GM12801 (cell line): ENCODE measurements around the gene COPS4.

Experiments
- TF ChIP-seq, protein P1 (sequence below): IDR thresholded peaks from one replicate; pipeline ENCODE4 v1.5.1; 2011; ENCODE audit warnings: control low read depth; ENCODE audit not compliant: insufficient read length; ENCODE audit errors: extremely low read depth

COPS4 gene

DNA sequence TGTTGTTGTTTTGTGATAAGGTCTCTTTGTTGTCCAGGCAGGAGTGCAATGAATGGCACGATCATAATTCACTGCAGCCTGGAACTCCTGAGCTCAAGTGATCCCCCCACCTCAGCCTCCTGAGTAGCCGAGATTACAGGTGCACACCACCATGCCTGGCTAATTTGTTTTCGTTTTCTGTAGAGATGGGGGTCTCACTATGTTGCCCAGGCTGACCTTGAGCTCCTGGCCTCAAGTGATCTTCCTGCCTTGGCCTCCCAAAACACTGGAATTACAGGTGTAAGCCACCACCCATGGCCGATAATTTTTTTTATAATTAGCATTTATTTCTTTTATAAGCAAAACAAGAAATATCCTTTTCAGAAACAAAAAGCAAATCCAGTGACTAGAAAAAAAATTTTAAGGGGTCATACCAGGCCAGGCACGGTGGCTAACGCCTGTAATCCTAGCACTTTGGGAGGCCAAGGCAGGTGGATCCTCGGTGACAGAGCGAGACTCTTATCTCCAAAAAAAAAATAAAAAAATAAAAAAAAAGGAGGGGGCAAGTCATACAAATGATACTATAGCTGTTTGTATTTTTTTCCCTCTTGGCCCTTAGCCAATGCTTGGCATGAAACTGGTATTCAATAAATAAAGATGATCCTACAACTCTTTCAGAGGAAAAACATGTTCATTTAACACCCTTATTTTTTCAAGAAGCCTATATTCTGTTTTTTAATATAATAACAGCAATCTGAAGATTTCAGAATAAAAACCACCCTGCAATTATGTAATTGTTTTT, 76.2 kb downstream of the COPS4 start:
- TF ChIP-seq, protein P1, sequence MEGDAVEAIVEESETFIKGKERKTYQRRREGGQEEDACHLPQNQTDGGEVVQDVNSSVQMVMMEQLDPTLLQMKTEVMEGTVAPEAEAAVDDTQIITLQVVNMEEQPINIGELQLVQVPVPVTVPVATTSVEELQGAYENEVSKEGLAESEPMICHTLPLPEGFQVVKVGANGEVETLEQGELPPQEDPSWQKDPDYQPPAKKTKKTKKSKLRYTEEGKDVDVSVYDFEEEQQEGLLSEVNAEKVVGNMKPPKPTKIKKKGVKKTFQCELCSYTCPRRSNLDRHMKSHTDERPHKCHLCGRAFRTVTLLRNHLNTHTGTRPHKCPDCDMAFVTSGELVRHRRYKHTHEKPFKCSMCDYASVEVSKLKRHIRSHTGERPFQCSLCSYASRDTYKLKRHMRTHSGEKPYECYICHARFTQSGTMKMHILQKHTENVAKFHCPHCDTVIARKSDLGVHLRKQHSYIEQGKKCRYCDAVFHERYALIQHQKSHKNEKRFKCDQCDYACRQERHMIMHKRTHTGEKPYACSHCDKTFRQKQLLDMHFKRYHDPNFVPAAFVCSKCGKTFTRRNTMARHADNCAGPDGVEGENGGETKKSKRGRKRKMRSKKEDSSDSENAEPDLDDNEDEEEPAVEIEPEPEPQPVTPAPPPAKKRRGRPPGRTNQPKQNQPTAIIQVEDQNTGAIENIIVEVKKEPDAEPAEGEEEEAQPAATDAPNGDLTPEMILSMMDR, result no peak

DNA sequence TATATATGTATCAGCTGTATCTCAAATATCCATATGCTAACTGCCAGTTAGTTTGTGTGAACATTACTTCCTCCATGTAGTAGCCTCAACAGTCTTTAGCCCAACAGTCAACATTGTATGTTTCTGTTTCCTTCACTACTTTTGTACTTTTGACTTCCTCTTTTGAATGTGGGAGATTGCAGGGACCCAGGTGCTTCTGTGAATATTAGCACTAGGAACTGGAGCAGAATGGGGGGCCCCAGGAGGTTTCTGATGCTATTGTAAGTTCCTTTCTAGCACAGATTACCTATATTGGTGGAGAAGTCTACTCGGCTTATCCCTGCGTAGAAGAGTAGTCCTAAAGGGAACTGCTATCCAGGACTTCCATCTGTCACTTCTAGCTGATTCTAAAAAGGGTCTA, 77.2 kb downstream of the COPS4 start:
- TF ChIP-seq, protein P1, result no peak

DNA sequence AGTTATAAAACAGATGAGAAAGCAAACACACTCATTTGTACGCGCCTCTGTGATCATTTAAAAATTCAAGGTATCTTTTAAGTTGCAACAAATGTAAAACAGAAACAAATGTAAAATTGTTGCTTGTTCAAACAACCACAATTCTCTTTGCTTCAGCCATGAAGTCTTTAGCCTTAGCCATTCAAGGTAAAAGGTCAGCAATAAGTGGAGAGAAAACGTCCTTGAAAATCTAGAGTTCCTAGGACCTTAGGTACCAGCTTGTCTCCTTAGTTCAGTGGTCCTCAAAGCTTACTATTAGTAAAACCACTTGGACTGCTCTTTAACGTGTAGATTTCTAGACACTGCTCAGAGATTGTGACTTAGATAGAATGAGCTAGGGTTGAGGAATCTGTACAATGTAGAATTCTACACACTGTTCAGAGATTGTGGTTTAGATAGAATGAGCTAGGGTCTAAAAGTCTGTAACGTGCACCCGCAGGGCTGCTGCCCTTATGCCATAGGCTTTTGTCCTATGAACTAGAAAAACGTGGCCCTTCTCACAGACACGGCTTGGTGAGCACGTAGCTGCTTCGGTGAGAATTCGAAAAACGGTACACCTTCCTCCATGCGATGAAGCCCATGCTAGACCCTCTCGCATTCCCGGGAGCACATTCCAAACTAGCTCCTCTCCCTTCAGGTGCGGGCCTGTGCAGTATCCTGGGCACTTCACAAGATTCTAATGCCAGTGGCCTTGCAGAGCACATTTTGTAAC, 77.9 kb downstream of the COPS4 start:
- TF ChIP-seq, protein P1, result no peak

DNA sequence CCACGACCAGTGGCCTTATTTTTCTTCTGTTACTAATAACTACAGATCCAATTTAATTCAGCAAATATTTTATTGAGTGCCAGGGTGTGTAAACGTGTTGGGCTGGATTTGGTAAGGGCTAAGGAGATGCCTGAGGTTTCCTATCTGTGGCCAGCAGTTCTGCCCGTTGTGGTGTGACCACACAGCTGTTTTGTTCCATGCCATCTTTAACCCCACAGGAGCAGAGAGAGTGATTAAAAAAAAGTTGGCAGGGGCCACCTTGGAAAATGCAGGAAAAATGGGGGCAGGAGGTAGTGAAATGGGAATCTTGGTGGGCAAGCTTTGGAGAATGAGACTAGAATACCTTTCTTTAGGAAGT, 78.4 kb downstream of the COPS4 start:
- TF ChIP-seq, protein P1, result no peak

DNA sequence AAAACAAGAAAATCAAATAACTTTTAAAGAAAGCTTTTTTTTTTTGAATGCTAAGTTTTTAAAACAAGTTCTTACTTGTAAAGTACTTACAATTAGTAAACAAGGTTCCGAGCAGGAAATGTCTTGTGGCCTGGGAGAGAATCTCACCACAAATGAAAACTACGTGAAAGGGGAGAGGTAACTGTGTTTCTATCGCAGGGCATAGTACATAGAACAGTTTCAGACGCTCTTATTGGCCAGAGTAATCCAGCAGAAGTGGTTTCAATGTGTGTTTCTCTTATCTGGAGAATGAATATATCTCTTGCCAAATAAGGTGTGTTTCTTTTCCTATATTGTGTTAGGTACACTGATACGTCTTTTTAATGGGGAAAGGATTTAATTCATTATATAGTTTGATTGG, 79.6 kb downstream of the COPS4 start, which contains the start of gene PLAC8:
PLAC8 (minus strand) TSS at position 154 of the 400 bp plus-strand sequence. CDS start 6,808 bp downstream, outside the sequence.
- TF ChIP-seq, protein P1, result no peak

DNA sequence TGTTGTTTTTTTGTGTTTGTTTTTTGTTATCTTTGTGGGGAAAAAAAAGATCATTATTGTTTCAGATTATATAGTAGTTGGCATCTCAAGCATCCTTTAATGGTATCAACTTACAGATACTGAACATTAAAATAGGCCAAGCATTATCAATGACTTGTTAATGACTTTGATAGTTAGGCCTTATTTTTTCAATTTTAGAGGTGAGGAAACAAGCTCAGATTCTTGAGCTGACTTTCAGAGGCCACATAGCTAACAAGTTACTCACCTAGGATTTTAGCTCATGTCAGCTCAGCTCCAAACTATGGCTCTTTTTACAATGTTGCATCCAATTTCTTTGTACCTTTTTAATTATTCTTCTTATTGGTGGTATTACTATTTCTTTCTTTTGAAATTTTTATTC, 80.0 kb downstream of the COPS4 start:
- TF ChIP-seq, protein P1, result no peak

DNA sequence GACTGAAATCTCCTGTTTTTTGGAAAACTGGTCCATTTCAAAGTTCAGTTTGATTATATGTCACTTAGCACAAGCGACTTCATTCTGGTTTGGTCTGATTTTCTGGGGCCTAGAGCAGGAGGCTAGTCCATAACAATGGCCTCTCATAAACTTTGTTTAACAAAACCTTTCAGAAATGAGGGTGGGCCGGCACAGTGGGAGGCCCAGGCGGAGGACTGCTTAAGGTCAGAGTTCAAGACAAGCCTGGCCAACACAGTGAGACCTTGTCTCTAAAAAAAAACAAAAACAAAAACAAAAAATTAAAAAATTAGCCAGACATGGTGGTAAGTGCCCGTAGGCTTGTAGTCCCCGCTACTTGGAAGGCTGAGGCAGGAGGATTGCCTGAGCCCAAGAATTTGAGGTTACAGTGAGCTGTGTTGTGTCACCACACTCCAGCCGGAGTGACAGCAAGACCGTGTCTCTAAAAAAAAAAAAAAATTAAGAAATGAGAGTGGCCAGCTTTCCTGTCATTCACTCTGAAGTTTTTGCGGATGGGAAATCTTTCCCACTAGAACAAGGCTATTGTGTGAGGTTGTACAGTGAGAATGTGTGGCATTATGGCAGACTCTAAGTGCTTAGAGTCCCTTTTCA, 80.8 kb downstream of the COPS4 start:
- TF ChIP-seq, protein P1, result no peak
